Measurements from ENCODE around the gene MPRIP. TPM values are rescaled to one million over a fixed set of nuclear protein-coding genes. Genes with fewer than 3 reads are reported as not detected.

Gene MPRIP
- total RNA-seq, 1 donor from 2014 or later, result 105 TPM

DNA sequence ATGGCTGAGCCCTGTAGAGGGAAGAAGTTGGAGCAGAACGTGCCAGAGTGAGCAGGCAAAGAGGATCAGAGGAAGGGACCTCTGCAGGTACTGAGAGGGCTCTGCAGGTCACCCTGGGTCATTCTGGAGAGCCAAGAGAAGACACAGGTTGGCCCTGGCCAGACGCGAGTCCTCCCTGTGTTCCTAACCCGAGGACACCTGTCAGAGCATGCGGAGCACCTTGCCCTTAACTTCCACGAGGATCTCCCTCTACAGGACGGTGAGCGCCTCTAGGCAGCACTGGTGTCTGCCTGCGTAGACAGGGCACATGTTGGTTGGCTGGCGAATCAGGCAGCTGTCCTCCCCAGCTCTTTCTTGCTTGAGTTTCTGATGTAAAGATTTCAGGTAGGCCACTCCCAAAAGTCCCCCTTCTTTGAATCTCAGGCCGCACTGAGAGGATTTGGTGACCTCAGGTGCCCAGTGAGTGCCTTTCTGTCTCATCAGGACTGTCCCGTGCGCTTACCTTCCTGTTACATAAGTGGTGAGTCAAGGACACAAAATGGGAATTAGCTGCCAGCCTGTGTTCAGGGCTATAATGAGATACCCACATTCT is 45.3 kb downstream of the MPRIP start:
- no peak for DNase-seq

DNA sequence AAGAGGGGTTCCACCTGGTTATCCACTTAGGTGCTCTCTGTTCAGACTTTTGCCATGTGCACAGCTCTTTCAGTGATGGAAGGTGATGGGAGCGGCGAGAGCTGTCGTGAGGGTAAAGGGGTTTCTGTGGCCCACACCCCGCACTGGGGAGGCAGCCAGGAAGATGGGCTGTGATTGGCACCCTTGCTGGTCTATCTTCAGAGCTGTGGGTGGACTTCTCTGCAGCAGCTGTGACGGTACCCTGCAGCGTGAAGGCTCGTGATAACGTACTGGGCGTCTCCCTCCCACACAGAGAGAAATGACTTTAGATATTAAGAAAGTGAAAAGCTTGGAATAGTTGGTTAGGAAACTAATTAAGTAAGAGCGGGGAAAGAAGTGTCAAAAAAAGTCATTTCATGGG is 45.8 kb downstream of the MPRIP start:
- no peak for DNase-seq

DNA sequence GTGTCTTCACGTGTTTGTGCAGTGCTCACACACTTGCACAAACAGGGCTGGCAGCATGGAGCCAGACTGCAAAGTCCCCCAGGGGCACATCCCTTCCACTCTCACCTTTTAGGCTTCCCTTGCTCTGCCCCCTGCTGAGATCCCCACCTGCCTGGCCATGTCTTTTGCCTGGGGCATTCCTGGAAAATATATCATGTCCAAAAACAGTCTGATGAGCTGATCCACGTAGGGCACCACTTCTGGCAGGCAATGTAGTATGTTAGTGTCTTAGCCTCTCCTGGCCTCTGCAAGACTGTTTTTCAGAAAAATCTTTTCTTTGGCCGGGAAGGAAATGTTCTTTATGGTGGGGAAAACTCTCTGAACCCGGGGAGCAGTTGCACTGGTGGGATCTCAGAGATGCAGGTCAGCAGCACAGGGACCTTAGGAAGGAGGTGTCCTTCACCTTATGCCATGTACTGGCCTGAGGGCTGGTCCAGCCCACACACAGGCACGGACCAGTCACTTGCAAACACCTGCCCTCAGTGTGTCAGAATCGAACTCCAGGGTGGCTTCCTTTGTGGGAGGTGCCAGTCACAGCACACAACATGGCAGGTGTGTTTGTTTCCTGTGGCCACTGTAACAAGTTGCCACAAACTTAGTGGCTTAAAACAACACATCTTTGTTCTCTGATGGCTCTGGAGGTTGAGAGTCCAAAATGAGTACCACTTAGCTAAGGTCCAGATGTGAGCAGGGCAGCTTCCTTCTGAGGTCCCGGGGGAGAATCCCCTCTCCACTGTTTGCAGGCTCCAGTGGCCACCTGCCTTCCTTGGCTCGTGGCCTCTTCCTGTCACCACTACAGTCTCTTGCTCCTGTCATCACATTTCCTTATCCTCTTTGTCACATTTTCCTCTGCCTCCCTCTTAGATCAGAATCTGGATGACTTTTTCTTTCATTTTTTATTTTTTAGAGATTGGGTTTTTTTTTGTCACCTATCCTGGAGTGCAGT is 46.6 kb downstream of the MPRIP start:
- no peak for DNase-seq

- no peak for DNase-seq
These were observed 47.8 kb downstream of the MPRIP start for GRCh38 chr17:17089796-17090641.

DNA sequence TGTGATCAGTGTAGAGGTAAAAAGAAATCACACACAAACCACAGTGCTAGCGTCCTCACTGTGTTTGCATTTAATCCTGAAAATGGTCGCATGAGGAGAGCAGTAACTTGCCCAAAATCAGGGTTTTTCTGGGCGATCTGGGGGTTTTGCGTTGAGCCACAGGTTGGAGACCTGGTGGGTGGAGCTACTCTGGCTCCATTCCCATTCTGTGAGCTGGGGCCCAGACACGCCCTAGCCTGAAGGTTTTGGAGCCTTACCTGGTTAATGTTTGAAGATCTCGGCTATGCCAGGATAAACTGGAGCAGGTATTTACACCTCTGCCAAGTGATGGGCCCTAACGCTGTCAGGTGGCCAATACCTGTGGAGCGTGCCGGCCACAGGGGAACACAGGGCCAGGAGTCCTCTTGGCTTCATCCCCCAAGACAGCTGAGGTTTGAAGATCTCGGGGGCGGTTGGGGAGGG is 48.4 kb downstream of the MPRIP start:
- no peak for DNase-seq

GRCh38 chr17:17091276-17091675 is 49.0 kb downstream of the MPRIP start:
- DNase-seq, result no peak

DNA sequence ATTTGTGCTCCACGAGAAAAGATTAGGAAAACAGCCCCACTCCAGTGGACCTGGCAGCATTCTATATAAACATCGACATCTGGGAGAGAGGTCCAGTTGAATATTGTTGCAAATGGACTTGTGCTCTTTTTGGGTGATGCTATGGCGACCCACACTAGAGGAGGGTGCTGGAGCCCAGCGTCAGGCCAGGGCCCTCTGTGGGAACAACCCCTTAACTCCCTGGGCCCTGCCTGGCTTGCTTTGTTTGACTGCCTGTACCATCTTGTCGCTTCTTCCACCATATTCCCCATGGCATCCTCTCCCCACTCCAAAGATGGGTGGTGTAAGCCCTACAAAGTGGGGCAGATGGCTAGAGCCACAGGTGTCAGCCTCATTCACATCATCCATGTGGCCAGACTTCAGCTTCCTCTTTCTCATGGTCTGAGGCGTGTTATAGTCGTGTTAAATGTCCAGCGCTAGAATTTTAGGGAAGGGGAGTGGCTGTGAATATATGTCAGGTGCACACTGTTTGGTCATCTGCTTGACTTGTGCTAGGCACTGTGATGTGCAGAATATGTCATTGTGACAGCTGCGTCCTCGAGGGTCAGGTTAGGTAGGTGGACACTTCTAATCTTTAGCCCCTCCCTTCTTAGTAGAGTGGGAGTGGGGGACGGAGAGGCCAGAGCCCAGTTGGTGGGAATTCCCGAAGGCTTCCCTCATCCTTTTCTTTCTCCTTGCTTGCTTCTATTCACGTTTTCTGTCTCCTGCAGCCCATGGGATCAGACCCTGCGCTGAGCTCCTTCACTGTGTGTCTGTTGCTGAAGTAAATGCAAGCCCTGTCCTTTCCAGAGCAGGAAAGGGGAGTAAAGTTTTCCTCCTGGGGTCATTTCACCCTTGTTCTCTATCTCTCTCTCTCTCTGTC is 49.8 kb downstream of the MPRIP start:
- DNase-seq, result no peak

- no peak for DNase-seq
These were observed 51.5 kb downstream of the MPRIP start for GRCh38 chr17:17093764-17094163.

- DNase-seq, result no peak
These were observed 54.4 kb downstream of the MPRIP start for GRCh38 chr17:17096438-17097178.

GRCh38 chr17:17097763-17098345 is 55.6 kb downstream of the MPRIP start:
- DNase-seq, result no peak

GRCh38 chr17:17098551-17099179 is 56.4 kb downstream of the MPRIP start:
- DNase-seq, result no peak

DNA sequence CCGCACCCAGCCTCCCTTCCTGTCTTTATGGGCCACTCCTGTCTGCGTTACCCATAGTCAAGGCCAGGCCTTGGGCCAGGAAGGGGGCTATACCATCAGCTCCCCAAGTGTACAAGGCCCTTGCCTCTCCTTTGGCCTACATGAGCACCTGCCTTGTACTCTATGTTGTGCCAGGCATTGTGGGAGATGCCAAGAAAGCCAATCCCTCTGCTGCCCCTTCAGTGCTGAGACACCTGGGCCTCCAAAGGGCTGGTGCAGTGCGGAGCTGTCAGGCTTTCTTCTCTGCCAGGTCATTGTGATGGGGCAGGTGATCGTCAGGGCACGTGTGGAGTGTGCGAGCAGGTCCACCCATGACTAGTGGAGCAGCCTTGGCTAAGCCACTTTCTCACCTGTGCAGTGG is 59.9 kb downstream of the MPRIP start:
- DNase-seq, result no peak

- DNase-seq, result no peak
These were observed 60.9 kb downstream of the MPRIP start for GRCh38 chr17:17103160-17103559.

DNA sequence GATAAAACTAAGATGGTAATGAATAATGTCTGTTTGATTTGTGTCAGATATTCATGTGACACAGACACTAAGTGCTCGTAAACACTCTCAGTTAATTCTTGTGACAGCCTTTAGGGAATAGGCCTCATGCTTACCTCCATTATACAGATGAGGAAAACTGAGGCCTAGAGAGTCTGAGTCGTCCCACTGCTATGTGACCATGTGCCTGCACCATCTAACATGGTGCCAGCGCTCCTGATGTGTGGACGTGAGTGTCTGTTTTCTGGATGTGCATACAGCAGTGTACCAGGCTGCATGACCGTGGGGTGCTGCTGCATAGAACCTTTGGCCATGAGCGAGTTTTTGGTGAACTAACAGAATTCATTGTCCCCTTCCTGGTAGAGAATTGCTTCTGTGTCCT is 61.8 kb downstream of the MPRIP start:
- DNase-seq, result no peak

DNA sequence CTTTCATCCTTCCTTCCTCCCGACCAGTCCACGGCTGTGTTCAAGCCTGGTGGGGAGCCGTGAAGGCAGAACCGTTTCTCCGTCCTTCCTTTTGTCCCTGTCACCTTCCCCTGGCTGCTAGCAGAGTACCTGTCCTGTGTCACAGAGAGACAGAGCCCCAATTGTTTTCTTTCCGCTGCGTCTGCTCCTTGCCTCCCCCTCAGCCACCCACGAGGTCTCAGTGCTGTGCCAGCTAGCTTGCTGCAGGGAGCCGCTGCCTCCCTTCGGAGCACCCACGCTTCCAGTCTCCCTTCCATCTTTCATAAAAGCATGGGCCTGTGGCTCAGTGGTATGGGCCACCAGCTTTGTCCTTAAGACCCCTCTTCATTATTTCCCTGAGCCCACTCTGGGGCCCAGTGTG is 62.2 kb downstream of the MPRIP start:
- no peak for DNase-seq

DNA sequence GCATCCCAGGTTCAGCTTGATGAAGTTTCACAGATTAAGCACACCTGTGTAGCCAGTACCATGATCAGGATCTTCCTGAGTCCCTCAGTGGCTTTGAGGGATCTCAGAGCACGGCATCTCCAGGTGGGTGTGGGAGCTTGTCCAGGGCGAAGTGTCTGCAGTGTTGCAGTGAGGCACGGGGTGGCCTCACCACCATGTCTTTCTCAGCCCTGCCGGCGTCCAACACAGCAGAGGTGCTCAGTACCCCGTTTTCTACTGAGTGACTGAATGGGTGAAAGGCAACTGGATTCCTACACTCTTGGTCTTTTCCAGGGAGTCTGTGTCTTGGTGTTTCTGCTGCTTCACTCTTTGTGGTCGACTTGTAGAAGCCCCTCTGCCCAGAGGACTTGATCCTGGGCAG is 63.7 kb downstream of the MPRIP start:
- DNase-seq, result no peak

- no peak for DNase-seq
These were observed 64.5 kb downstream of the MPRIP start for GRCh38 chr17:17106756-17107155.

GRCh38 chr17:17107281-17107680 is 65.0 kb downstream of the MPRIP start:
- DNase-seq, result no peak

GRCh38 chr17:17107891-17108431 is 65.7 kb downstream of the MPRIP start:
- DNase-seq, result no peak

DNA sequence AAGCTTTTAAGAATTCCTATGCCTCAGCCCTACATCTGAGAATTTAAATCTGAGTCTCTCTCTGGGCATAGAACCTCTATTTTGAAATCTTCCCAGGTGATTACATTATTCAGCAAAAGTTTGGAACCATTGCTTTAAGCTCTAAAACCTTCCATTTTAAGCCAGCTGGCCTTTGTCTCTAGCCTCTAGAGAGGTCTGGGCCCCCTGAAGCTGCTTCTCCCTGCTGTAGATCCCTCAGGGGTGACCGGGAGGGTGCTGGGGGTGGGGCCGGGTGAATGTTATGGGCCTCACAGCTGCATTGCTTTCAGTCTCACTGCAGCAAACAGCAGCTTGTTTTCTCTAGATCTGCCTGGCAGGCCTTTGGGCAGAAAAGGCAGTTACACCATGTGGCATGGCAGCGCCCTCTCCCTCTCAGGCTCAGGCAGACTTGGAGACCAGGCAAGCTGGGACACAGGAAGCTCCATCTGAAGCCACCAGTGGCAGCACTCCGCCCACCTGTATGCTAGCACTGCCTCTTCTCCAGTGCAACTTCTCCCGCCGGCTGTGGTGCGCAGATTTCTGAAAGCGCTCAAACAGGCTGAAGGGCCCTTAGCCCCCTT is 66.3 kb downstream of the MPRIP start:
- DNase-seq, result no peak
